ENCODE results near the gene RNF114. TPM values are rescaled to one million over a fixed set of nuclear protein-coding genes. Genes with fewer than 3 reads are reported as not detected.

The RNF114 gene
- total RNA-seq, 1 donor from 2014 or later, result 46.8 TPM

- H3K27me3 Mint-ChIP-seq (ENCODE audit: unreplicated experiment), result peaks cover 4% of the 10 kb centered on the region
- peaks cover 11% of the 10 kb centered on the region for H3K4me1 Mint-ChIP-seq (ENCODE audit: unreplicated experiment)
- no peak for DNase-seq (ENCODE audit: low spot score)
- TF ChIP-seq CTCF (IDR thresholded peaks at IDR 0.05; ENCODE audit: unreplicated experiment), result no peak
- no peak overlapping the region for H3K4me3 Mint-ChIP-seq (ENCODE audit: unreplicated experiment)
- H3K9me3 Mint-ChIP-seq (ENCODE audit: unreplicated experiment), result no peaks in the 10 kb centered on the region
- H3K27ac Mint-ChIP-seq (ENCODE audit: unreplicated experiment), result no peak overlapping the region
- H3K36me3 Mint-ChIP-seq (ENCODE audit: low read depth, unreplicated experiment), result no peaks in the 10 kb centered on the region
Measured at GRCh38 chr20:49918446-49918845, 17.8 kb upstream of the RNF114 start.

GRCh38 chr20:49919009-49919408 is 17.2 kb upstream of the RNF114 start:
- H3K4me1 Mint-ChIP-seq (ENCODE audit: unreplicated experiment), result peaks cover 11% of the 10 kb centered on the region
- TF ChIP-seq CTCF (IDR thresholded peaks at IDR 0.05; ENCODE audit: unreplicated experiment), result no peak
- no peaks in the 10 kb centered on the region for H3K9me3 Mint-ChIP-seq (ENCODE audit: unreplicated experiment)
- no peaks in the 10 kb centered on the region for H3K36me3 Mint-ChIP-seq (ENCODE audit: low read depth, unreplicated experiment)
- peaks cover 4% of the 10 kb centered on the region for H3K27me3 Mint-ChIP-seq (ENCODE audit: unreplicated experiment)
- H3K27ac Mint-ChIP-seq (ENCODE audit: unreplicated experiment), result no peak overlapping the region
- H3K4me3 Mint-ChIP-seq (ENCODE audit: unreplicated experiment), result no peak overlapping the region
- DNase-seq (ENCODE audit: low spot score), result no peak

GRCh38 chr20:49919461-49919860 is 16.7 kb upstream of the RNF114 start:
- Mint-ChIP-seq H3K4me1 (ENCODE audit: unreplicated experiment) (peaks cover 8% of the 10 kb centered on the region), H3K27ac (ENCODE audit: unreplicated experiment) (no peak overlapping the region), H3K27me3 (ENCODE audit: unreplicated experiment) (peaks cover 2% of the 10 kb centered on the region), H3K9me3 (ENCODE audit: unreplicated experiment) (no peaks in the 10 kb centered on the region), H3K4me3 (ENCODE audit: unreplicated experiment) (no peak overlapping the region), H3K36me3 (ENCODE audit: low read depth, unreplicated experiment) (no peaks in the 10 kb centered on the region)
- TF ChIP-seq CTCF (IDR thresholded peaks at IDR 0.05; ENCODE audit: unreplicated experiment), result no peak
- no peak for DNase-seq (ENCODE audit: low spot score)

GRCh38 chr20:49924247-49924646 is 11.9 kb upstream of the RNF114 start:
- TF ChIP-seq CTCF (IDR thresholded peaks at IDR 0.05; ENCODE audit: unreplicated experiment), result no peak
- Mint-ChIP-seq H3K9me3 (ENCODE audit: unreplicated experiment) (no peaks in the 10 kb centered on the region), H3K4me3 (ENCODE audit: unreplicated experiment) (no peak overlapping the region), H3K36me3 (ENCODE audit: low read depth, unreplicated experiment) (no peaks in the 10 kb centered on the region), H3K27me3 (ENCODE audit: unreplicated experiment) (peaks cover 2% of the 10 kb centered on the region), H3K4me1 (ENCODE audit: unreplicated experiment) (peaks cover 3% of the 10 kb centered on the region), H3K27ac (ENCODE audit: unreplicated experiment) (no peak overlapping the region)
- no peak for DNase-seq (ENCODE audit: low spot score)

- Mint-ChIP-seq H3K27ac (ENCODE audit: unreplicated experiment) (no peak overlapping the region), H3K4me1 (ENCODE audit: unreplicated experiment) (peaks cover 3% of the 10 kb centered on the region), H3K4me3 (ENCODE audit: unreplicated experiment) (no peak overlapping the region), H3K9me3 (ENCODE audit: unreplicated experiment) (no peaks in the 10 kb centered on the region), H3K27me3 (ENCODE audit: unreplicated experiment) (peaks cover 2% of the 10 kb centered on the region), H3K36me3 (ENCODE audit: low read depth, unreplicated experiment) (no peaks in the 10 kb centered on the region)
- no peak for DNase-seq (ENCODE audit: low spot score)
- no peak for TF ChIP-seq CTCF (IDR thresholded peaks at IDR 0.05; ENCODE audit: unreplicated experiment)
Measured at GRCh38 chr20:49925901-49926454, 10.2 kb upstream of the RNF114 start.
